ENCODE results near the gene CLEC2A. TPM values are rescaled to one million over a fixed set of nuclear protein-coding genes. Genes with fewer than 3 reads are reported as not detected.
"Not testable (repeated sequence)": the region's sequence is repeated elsewhere in the genome, so short reads cannot be mapped to it uniquely, and the experiment has no call there.

Gene CLEC2A
- polyA plus RNA-seq, 2 donors, result not detected

DNA sequence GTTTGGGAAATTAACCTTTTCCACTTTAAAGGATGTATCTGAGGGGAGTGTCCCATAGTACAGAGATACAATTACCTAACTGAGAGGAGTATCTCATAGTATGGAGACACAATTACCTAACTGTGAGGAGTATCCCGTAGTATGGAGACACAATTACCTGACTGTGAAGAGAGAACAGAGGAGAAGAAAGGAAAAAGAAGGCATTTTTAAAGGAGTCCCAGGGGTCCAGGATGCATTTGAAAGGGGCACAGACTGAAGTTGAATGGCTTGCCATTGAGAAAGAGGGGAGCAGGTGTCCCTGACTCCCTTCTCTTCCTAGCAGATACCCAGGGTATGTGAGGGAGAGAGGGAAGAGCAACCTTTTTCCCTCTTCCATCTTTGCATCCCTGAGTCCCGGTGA, 33.0 kb downstream of the CLEC2A start:
- Histone ChIP-seq H3K4me1 (ENCODE audit: control insufficient read depth in 2 of 2, insufficient read depth in 2 of 2, low read length in 1 of 2) (no peaks in the 10 kb centered on the region), H3K4me3 (ENCODE audit: low read depth in 1 of 2, low read length in 2 of 2) (no peak overlapping the region), H3K27ac (ENCODE audit: low read depth in 2 of 2, low read length in 1 of 2) (no peak overlapping the region), H3K9me3 (ENCODE audit: control insufficient read depth in 2 of 2, insufficient read depth in 1 of 2, low read depth in 1 of 2, low read length in 1 of 2) (peaks cover under 1 to 2% of the 10 kb centered on the region in 2 donors), H3K36me3 (ENCODE audit: control insufficient read depth in 2 of 2, insufficient read depth in 2 of 2, low read length in 1 of 2) (no peaks in the 10 kb centered on the region), H3K27me3 (ENCODE audit: control insufficient read depth in 1 of 2, insufficient read depth in 2 of 2, low read length in 2 of 2) (no peaks in the 10 kb centered on the region)
- 94% methylated on average over 2 of the region's 2 CpGs for WGBS, 2 donors

DNA sequence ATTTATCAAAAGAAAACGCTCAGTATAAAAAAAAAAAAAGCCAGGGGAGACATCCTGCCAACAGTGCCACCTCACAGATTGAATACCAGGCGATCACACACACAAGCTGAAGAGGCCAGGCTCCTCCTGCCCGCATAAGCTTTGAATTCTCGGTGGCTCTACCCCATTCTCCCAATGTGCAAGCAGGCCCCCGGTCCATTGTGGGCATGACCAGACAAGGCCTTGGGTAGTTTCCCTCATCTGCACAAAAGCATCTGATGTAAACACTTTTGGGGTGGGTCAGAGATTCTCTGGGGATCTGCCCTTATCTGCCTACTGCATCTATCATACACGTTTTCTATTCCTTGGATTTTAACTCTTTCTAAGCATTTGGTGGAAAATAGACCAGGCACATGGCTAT, 34.6 kb downstream of the CLEC2A start:
- no peaks in the 10 kb centered on the region for H3K4me1 ChIP-seq (ENCODE audit: control insufficient read depth in 2 of 2, insufficient read depth in 2 of 2, low read length in 1 of 2)
- H3K9me3 ChIP-seq (ENCODE audit: control insufficient read depth in 2 of 2, insufficient read depth in 1 of 2, low read depth in 1 of 2, low read length in 1 of 2), result peaks cover 2% of the 10 kb centered on the region in 2 donors
- 49 to 50% methylated on average over 6 of the region's 6 CpGs for WGBS, 2 donors
- H3K27me3 ChIP-seq (ENCODE audit: control insufficient read depth in 1 of 2, insufficient read depth in 2 of 2, low read length in 2 of 2), result no peaks in the 10 kb centered on the region
- H3K4me3 ChIP-seq (ENCODE audit: low read depth in 1 of 2, low read length in 2 of 2), result no peak overlapping the region
- H3K27ac ChIP-seq (ENCODE audit: low read depth in 2 of 2, low read length in 1 of 2), result no peak overlapping the region
- H3K36me3 ChIP-seq (ENCODE audit: control insufficient read depth in 2 of 2, insufficient read depth in 2 of 2, low read length in 1 of 2), result no peaks in the 10 kb centered on the region

DNA sequence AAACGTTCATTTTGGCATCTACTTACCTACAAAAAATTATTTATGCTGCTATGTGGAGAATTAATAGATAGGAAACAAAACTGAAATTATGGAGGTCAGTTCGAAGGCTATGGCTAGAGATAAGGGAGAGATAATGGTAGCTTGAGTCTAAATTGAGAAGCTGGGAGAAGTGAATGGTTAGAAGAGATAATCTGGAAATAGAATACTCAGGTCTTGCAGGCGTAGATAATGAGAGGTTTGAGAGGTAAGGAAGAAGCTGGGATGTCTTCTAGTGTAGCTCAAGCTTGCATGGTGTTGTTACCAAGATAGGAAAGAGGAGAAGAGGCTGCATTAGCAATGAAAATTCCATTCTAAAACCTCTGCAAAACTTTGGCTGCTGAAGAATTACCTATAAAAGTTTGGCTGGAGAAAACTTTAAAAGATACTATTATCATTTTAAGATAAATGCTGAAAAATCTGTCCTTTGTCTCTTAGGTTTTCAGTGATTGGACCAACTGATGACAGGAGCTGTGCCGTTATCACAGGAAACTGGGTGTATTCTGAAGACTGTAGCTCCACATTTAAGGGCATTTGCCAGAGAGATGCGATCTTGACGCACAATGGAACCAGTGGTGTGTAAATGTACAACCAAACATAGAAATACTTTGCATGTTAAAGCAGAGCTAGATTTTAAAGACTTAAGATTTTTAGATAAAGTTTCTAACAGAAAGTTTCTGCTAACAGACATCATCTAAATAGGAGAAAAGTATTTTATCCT, 36.8 kb downstream of the CLEC2A start:
- no peaks in the 10 kb centered on the region for H3K27me3 ChIP-seq (ENCODE audit: control insufficient read depth in 1 of 2, insufficient read depth in 2 of 2, low read length in 2 of 2)
- WGBS, 2 donors, result 80 to 84% methylated on average over 6 of the region's 6 CpGs
- H3K9me3 ChIP-seq (ENCODE audit: control insufficient read depth in 2 of 2, insufficient read depth in 1 of 2, low read depth in 1 of 2, low read length in 1 of 2), result peaks cover 0 to 2% of the 10 kb centered on the region in 2 donors
- H3K36me3 ChIP-seq (ENCODE audit: control insufficient read depth in 2 of 2, insufficient read depth in 2 of 2, low read length in 1 of 2), result no peaks in the 10 kb centered on the region
- no peak overlapping the region for H3K27ac ChIP-seq (ENCODE audit: low read depth in 2 of 2, low read length in 1 of 2)
- H3K4me3 ChIP-seq (ENCODE audit: low read depth in 1 of 2, low read length in 2 of 2), result no peak overlapping the region
- no peaks in the 10 kb centered on the region for H3K4me1 ChIP-seq (ENCODE audit: control insufficient read depth in 2 of 2, insufficient read depth in 2 of 2, low read length in 1 of 2)

DNA sequence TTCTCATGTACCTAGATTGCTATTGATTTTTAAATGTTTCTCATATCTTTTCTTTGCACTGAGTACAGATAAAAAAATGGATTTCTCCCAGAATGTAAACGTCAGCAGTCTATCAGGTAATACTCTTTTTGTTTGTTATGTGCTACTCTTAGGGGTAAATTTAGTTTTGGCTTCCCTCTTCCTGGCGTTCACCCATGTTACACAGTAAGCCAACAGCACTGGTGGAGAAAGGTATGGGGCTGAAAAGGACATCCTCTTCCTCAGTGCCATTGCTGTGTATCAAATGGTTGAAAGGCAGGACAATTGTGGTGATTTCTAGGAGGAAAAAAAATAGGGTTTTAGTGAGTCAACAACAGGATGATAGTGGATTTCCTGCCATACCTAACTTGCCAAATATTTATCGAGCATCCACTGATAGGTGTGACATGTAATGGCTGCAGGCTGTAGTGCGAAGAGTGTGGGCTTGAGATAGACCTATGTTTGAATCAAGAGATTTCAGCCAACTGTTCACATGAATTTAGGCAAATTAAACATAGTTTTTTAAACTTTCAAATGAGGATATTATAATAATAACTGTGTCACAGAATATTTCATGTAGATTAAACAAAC, 43.4 kb downstream of the CLEC2A start:
- WGBS, 2 donors, result 44 to 46% methylated on average over 4 of the region's 4 CpGs
- H3K4me1 ChIP-seq (ENCODE audit: control insufficient read depth in 2 of 2, insufficient read depth in 2 of 2, low read length in 1 of 2), result no peaks in the 10 kb centered on the region
- no peaks in the 10 kb centered on the region for H3K36me3 ChIP-seq (ENCODE audit: control insufficient read depth in 2 of 2, insufficient read depth in 2 of 2, low read length in 1 of 2)
- no peaks in the 10 kb centered on the region for H3K27me3 ChIP-seq (ENCODE audit: control insufficient read depth in 1 of 2, insufficient read depth in 2 of 2, low read length in 2 of 2)
- no peak overlapping the region for H3K27ac ChIP-seq (ENCODE audit: low read depth in 2 of 2, low read length in 1 of 2)
- no peaks in the 10 kb centered on the region for H3K9me3 ChIP-seq (ENCODE audit: control insufficient read depth in 2 of 2, insufficient read depth in 1 of 2, low read depth in 1 of 2, low read length in 1 of 2)
- no peak overlapping the region for H3K4me3 ChIP-seq (ENCODE audit: low read depth in 1 of 2, low read length in 2 of 2)

DNA sequence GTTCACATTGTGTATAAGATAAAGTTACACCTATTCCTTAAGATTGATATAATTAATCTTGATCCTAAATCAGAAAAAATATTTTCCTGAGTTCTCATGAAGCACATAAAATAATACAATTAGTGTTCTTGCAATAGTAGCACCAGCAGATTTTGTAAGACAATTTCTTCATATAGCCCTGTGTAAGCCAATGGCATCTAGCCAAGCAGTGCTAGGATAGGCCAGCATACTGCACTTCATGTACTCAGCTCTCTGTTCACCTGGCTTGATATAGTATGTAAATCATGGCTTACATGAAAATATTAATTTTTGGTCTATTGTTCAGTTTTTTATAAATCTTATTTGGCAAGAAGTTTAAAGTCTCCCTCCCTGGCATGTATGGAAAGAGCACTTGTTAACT, 49.0 kb downstream of the CLEC2A start:
- H3K36me3 ChIP-seq (ENCODE audit: control insufficient read depth in 2 of 2, insufficient read depth in 2 of 2, low read length in 1 of 2), result no peaks in the 10 kb centered on the region

DNA sequence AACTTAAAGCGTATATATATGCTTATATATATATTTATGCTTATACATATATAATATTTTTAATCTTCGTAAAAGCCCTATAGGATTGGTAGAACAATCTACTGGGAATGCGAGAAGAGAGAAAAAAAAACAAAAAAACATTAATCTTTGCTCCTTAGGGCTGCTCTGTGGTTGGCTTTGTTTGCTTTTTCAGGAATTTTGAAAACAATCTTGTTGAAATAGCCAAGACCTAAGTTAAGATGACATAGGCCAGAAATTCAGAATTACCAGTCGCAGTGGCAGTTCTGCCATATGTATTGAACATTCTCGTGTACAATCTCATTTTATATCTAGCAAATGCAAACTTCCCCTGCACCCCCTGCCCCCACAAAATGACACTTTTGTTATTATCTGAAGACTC, 50.2 kb downstream of the CLEC2A start:
- no peaks in the 10 kb centered on the region for H3K27me3 ChIP-seq (ENCODE audit: control insufficient read depth in 1 of 2, insufficient read depth in 2 of 2, low read length in 2 of 2)
- H3K36me3 ChIP-seq (ENCODE audit: control insufficient read depth in 2 of 2, insufficient read depth in 2 of 2, low read length in 1 of 2), result no peaks in the 10 kb centered on the region
- H3K9me3 ChIP-seq (ENCODE audit: control insufficient read depth in 2 of 2, insufficient read depth in 1 of 2, low read depth in 1 of 2, low read length in 1 of 2), result no peaks in the 10 kb centered on the region
- no peak overlapping the region for H3K4me3 ChIP-seq (ENCODE audit: low read depth in 1 of 2, low read length in 2 of 2)
- H3K27ac ChIP-seq (ENCODE audit: low read depth in 2 of 2, low read length in 1 of 2), result no peak overlapping the region
- 85 to 86% methylated on average over 5 of the region's 5 CpGs for WGBS, 2 donors
- H3K4me1 ChIP-seq (ENCODE audit: control insufficient read depth in 2 of 2, insufficient read depth in 2 of 2, low read length in 1 of 2), result no peaks in the 10 kb centered on the region

More for the DNA sequence above, 49.0 kb downstream of the CLEC2A start:
- Histone ChIP-seq H3K9me3 (ENCODE audit: control insufficient read depth in 2 of 2, insufficient read depth in 1 of 2, low read depth in 1 of 2, low read length in 1 of 2) (no peaks in the 10 kb centered on the region), H3K4me1 (ENCODE audit: control insufficient read depth in 2 of 2, insufficient read depth in 2 of 2, low read length in 1 of 2) (no peaks in the 10 kb centered on the region), H3K27me3 (ENCODE audit: control insufficient read depth in 1 of 2, insufficient read depth in 2 of 2, low read length in 2 of 2) (no peaks in the 10 kb centered on the region), H3K27ac (ENCODE audit: low read depth in 2 of 2, low read length in 1 of 2) (no peak overlapping the region), H3K4me3 (ENCODE audit: low read depth in 1 of 2, low read length in 2 of 2) (no peak overlapping the region)

DNA sequence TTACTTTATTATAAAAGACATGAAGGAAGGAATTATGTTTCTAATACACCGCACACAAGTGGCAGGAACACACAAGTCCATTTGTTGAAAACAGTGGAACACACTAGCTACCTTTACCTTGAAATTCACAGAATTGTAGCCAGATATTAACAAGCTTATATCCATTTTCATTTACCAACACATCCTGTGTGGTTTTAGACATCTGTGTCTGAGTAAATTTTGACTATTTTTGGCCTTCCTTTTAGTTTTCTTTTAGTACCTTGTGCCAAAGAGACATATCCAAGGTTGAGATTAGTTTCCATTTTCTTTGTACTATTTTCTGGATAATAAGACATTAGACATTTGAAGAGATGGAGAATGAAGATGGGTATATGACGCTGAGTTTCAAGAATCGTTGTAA, 50.9 kb downstream of the CLEC2A start, which contains the start of gene KLRF2:
TSS of gene KLRF2 (plus strand) at position 244 of the 400 bp plus-strand sequence. CDS start at position 351, 107 bp downstream.
- no peak within 1 kb of the TSS for H3K4me3 ChIP-seq (ENCODE audit: low read depth in 1 of 2, low read length in 2 of 2)
- H3K27me3 ChIP-seq (ENCODE audit: control insufficient read depth in 1 of 2, insufficient read depth in 2 of 2, low read length in 2 of 2), result no peaks in the 10 kb centered on the region
- no peak within 1 kb of the TSS for H3K27ac ChIP-seq (ENCODE audit: low read depth in 2 of 2, low read length in 1 of 2)
- no peaks in the 10 kb centered on the region for H3K9me3 ChIP-seq (ENCODE audit: control insufficient read depth in 2 of 2, insufficient read depth in 1 of 2, low read depth in 1 of 2, low read length in 1 of 2)
- H3K4me1 ChIP-seq (ENCODE audit: control insufficient read depth in 2 of 2, insufficient read depth in 2 of 2, low read length in 1 of 2), result no peaks in the 10 kb centered on the region
- H3K36me3 ChIP-seq (ENCODE audit: control insufficient read depth in 2 of 2, insufficient read depth in 2 of 2, low read length in 1 of 2), result no peaks in the 10 kb centered on the region
- 96 to 97% methylated on average over 3 of the region's 3 CpGs for WGBS, 2 donors

DNA sequence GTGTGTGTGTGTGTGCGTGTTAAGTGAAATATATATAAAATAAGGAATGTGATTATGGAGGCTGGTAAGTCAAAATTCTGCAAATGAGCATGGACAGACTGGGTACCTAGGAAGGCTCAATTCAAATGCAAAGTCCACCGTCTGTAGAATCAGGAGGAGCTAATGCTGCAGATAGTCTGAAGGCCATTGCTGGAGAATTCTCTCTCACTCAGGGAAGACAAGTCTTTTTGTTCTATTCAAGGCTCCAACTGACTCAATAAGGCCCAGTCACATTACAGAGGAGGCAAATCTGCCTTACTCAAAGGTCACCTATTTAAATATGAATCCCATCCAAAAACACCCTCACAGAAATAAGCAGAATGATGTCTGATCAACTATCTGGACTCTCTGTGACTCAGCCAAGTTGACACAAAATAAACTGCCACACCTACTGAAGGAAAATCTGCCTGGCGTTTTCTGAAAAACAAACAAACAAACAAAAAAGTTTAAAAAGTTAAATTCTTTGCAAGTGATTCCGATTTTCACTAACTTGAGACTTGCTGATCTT, 51.6 kb downstream of the CLEC2A start:
- Histone ChIP-seq H3K27ac (ENCODE audit: low read depth in 2 of 2, low read length in 1 of 2) (no peak overlapping the region), H3K4me3 (ENCODE audit: low read depth in 1 of 2, low read length in 2 of 2) (no peak overlapping the region), H3K36me3 (ENCODE audit: control insufficient read depth in 2 of 2, insufficient read depth in 2 of 2, low read length in 1 of 2) (no peaks in the 10 kb centered on the region), H3K9me3 (ENCODE audit: control insufficient read depth in 2 of 2, insufficient read depth in 1 of 2, low read depth in 1 of 2, low read length in 1 of 2) (no peaks in the 10 kb centered on the region), H3K27me3 (ENCODE audit: control insufficient read depth in 1 of 2, insufficient read depth in 2 of 2, low read length in 2 of 2) (no peaks in the 10 kb centered on the region), H3K4me1 (ENCODE audit: control insufficient read depth in 2 of 2, insufficient read depth in 2 of 2, low read length in 1 of 2) (no peaks in the 10 kb centered on the region)
- 76 to 81% methylated on average over 4 of the region's 4 CpGs for WGBS, 2 donors

DNA sequence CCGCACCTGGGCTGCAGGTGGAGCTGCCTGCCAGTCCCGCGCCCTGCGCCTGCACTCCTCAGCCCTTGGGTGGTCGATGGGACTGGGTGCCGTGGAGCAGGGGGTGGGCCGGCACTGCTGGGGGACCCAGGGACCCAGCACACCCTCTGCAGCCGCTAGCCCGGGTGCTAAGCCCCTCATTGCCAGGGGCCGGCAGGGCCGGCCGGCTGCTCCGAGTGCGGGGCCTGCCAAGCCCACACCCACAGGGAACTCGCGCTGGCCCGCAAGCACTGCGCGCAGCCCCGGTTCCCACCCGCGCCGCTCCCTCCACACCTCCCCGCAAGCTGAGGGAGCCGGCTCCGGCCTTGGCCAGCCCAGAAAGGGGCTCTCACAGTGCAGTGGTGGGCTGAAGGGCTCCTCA, 56.0 kb downstream of the CLEC2A start:
- not testable (repeated sequence) for H3K4me3 ChIP-seq (ENCODE audit: low read depth in 1 of 2, low read length in 2 of 2); H3K27ac ChIP-seq (ENCODE audit: low read depth in 2 of 2, low read length in 1 of 2); H3K36me3 ChIP-seq (ENCODE audit: control insufficient read depth in 2 of 2, insufficient read depth in 2 of 2, low read length in 1 of 2); H3K4me1 ChIP-seq (ENCODE audit: control insufficient read depth in 2 of 2, insufficient read depth in 2 of 2, low read length in 1 of 2); H3K27me3 ChIP-seq (ENCODE audit: control insufficient read depth in 1 of 2, insufficient read depth in 2 of 2, low read length in 2 of 2); H3K9me3 ChIP-seq (ENCODE audit: control insufficient read depth in 2 of 2, insufficient read depth in 1 of 2, low read depth in 1 of 2, low read length in 1 of 2)
- WGBS, 2 donors, result 97 to 98% methylated on average over 21 to 26 of the region's 26 CpGs
